HepG2 (cell line): ENCODE data around the gene SLC28A1. TPM values are rescaled to one million over a fixed set of nuclear protein-coding genes. Genes with fewer than 3 reads are reported as not detected.

Source experiments
- AHR ChIP-seq: IDR thresholded peaks from 2 replicates; pipeline ENCODE4 v1.6.1; 2018; ENCODE audit warnings: missing genetic modification reagents, missing compliant biosample characterization
- CREB1 ChIP-seq, 2 experiments: fragments of 450-650 bp in 1 of 2; IDR thresholded peaks; 2 replicates each; pipeline ENCODE4 v1.6.1; 2016 to 2017; ENCODE audit warnings: control low read depth in 1 of 2, mild to moderate bottlenecking in 1 of 2, missing compliant biosample characterization in 1 of 2, missing genetic modification characterization in 1 of 2
- ELF3 ChIP-seq: IDR thresholded peaks from 2 replicates; pipeline ENCODE4 v1.6.1; 2016; ENCODE audit warnings: missing genetic modification reagents, missing compliant biosample characterization
- FOXP4 ChIP-seq: sonication (generic); formaldehyde crosslinking; IDR thresholded peaks from 2 replicates; pipeline ENCODE4 v1.4.0; 2020; ENCODE audit warnings: missing genetic modification reagents
- GTF2F1 ChIP-seq: fragments of 150-350 bp; IDR thresholded peaks from 2 replicates; pipeline ENCODE4 v1.6.1; 2014; ENCODE audit warnings: low read length
- KDM6A ChIP-seq: IDR thresholded peaks from 2 replicates; pipeline ENCODE4 v1.6.1; 2016; ENCODE audit warnings: low read depth
- LRRFIP1 ChIP-seq: sonication (generic); formaldehyde crosslinking; conservative IDR thresholded peaks from 2 replicates; pipeline ENCODE4 v1.4.0; 2020; ENCODE audit warnings: missing genetic modification reagents
- MIER2 ChIP-seq: IDR thresholded peaks from 2 replicates; pipeline ENCODE4 v1.6.1; 2016; ENCODE audit warnings: missing biosample characterization, missing genetic modification reagents
- NBN ChIP-seq: fragments of 450-650 bp; conservative IDR thresholded peaks from 2 replicates; pipeline ENCODE4 v1.6.1; 2017
- NR2F6 ChIP-seq, 2 experiments: IDR thresholded peaks; 2 replicates each; pipeline ENCODE4 v1.6.1; 2016; ENCODE audit warnings: antibody characterized with exemption in 1 of 2, mild to moderate bottlenecking in 1 of 2
- PAX8 ChIP-seq: sonication (generic); formaldehyde crosslinking; IDR thresholded peaks from 2 replicates; pipeline ENCODE4 v1.8.0; 2022; ENCODE audit warnings: mild to moderate bottlenecking, missing genetic modification reagents, borderline replicate concordance
- PHF21A ChIP-seq: sonication (generic); formaldehyde crosslinking; IDR thresholded peaks from 2 replicates; pipeline ENCODE4 v1.5.0; 2020; ENCODE audit warnings: mild to moderate bottlenecking, missing genetic modification reagents
- SALL1 ChIP-seq: sonication (generic); formaldehyde crosslinking; IDR thresholded peaks from 2 replicates; pipeline ENCODE4 v1.8.0; 2022; ENCODE audit warnings: mild to moderate bottlenecking, missing genetic modification reagents
- SMARCC2 ChIP-seq: fragments of 450-650 bp; IDR thresholded peaks from 2 replicates; pipeline ENCODE4 v1.6.1; 2017; ENCODE audit warnings: antibody characterized with exemption, mild to moderate bottlenecking
- TCF7 ChIP-seq: sonication (generic); IDR thresholded peaks from 2 replicates; pipeline ENCODE4 v1.6.1; 2016; ENCODE audit warnings: antibody characterized with exemption, low read depth
- THYN1 ChIP-seq: sonication (generic); formaldehyde crosslinking; IDR thresholded peaks from 2 replicates; pipeline ENCODE4 v1.8.1; 2023; ENCODE audit warnings: low read depth, mild to moderate bottlenecking, moderate library complexity, missing genetic modification reagents, borderline replicate concordance
- TSC22D2 ChIP-seq: sonication (generic); formaldehyde crosslinking; IDR thresholded peaks from 2 replicates; pipeline ENCODE4 v1.5.1; 2020; ENCODE audit warnings: missing genetic modification reagents, mild to moderate bottlenecking, borderline replicate concordance
- ZBTB49 ChIP-seq: sonication (generic); formaldehyde crosslinking; IDR thresholded peaks from 2 replicates; pipeline ENCODE4 v1.4.0; 2020; ENCODE audit warnings: missing genetic modification reagents, borderline replicate concordance
- ZNF224 ChIP-seq: sonication (generic); formaldehyde crosslinking; IDR thresholded peaks from 2 replicates; pipeline ENCODE4 v1.5.0; 2020; ENCODE audit warnings: mild to moderate bottlenecking, missing genetic modification reagents
- ZNF331 ChIP-seq: sonication (generic); formaldehyde crosslinking; IDR thresholded peaks from 2 replicates; pipeline ENCODE4 v1.4.0; 2020; ENCODE audit warnings: missing genetic modification reagents
- ZNF337 ChIP-seq: sonication (generic); formaldehyde crosslinking; IDR thresholded peaks from 2 replicates; pipeline ENCODE4 v1.5.1; 2020; ENCODE audit warnings: missing genetic modification reagents, low read depth, mild to moderate bottlenecking, borderline replicate concordance
- ZNF430 ChIP-seq: sonication (generic); formaldehyde crosslinking; IDR thresholded peaks from 2 replicates; pipeline ENCODE4 v1.9.0; 2021; ENCODE audit warnings: mild to moderate bottlenecking, missing genetic modification reagents
- ZNF549 ChIP-seq: sonication (generic); formaldehyde crosslinking; IDR thresholded peaks from 2 replicates; pipeline ENCODE4 v1.5.0; 2020; ENCODE audit warnings: missing genetic modification reagents
- ZNF704 ChIP-seq: sonication (generic); formaldehyde crosslinking; IDR thresholded peaks from 2 replicates; pipeline ENCODE4 v1.8.1; 2023; ENCODE audit warnings: mild to moderate bottlenecking, inconsistent platforms, moderate library complexity, missing genetic modification reagents, borderline replicate concordance
- ZNF788 ChIP-seq: sonication (generic); formaldehyde crosslinking; IDR thresholded peaks from 2 replicates; pipeline ENCODE4 v1.5.0; 2020; ENCODE audit warnings: mild to moderate bottlenecking, missing genetic modification reagents, borderline replicate concordance
- polyA plus RNA-seq, 8 experiments: library from polyadenylated mRNA; depleted of rRNA in 3 of 8; stranded (reverse) in 7 of 8; unstranded in 1 of 8; fragments of >200 nt; fragmentation: Illumina TruSeq in 4 of 8; extraction: Trizol in 4 of 8; gene quantifications; 2 replicates each; pipeline versions ENCODE4 v1.2.1 to v1.2.3, GENCODE V29; 2011 to 2016; ENCODE audit warnings: low read depth in 4 of 8, missing spikeins in 1 of 8, mixed read lengths in 1 of 8; ENCODE audit not compliant: insufficient read depth in 1 of 8
- total RNA-seq, 5 experiments: library from RNA; depleted of rRNA; stranded (reverse); fragments of >200 nt; fragmentation: Illumina TruSeq; extraction: Trizol; gene quantifications; 2 replicates each; pipeline ENCODE4 v1.2.3, GENCODE V29; 2016; ENCODE audit warnings: low read depth in 1 of 5

Gene SLC28A1
- total and polyA plus RNA-seq, 2 of the 13 experiments (the other 11 are each of a cell fraction or from before 2014, with no cell fraction given): 0.31 to 5.8 TPM

- no peak for TF ChIP-seq AHR (CRISPR knock-in tag)
- no peak for TF ChIP-seq ZBTB49 (CRISPR knock-in tag)
- peak; percentile 44; the same call in 1 of the 2 replicates for TF ChIP-seq SALL1 (CRISPR knock-in tag)
- TF ChIP-seq FOXP4 (CRISPR knock-in tag): peak; percentile 51; the same call in 1 of the 2 replicates
- no peak for TF ChIP-seq TCF7
- TF ChIP-seq ZNF224 (CRISPR knock-in tag): no peak
- no peak for TF ChIP-seq TSC22D2 (CRISPR knock-in tag)
- no peak for TF ChIP-seq THYN1 (CRISPR knock-in tag)
- TF ChIP-seq ZNF549 (CRISPR knock-in tag): no peak
- no peak for TF ChIP-seq PAX8
- TF ChIP-seq ELF3 (CRISPR knock-in tag): peak; percentile 39
- no peak for TF ChIP-seq ZNF331
- no peak for TF ChIP-seq CREB1 (IDR thresholded peaks at IDR 0.05)
- TF ChIP-seq CREB1 (CRISPR knock-in tag; IDR thresholded peaks at IDR 0.05): no peak
- TF ChIP-seq ZNF337: no peak
- no peak for TF ChIP-seq MIER2 (CRISPR knock-in tag)
- 0 out of 2 replicates have a peak, but pooled peaks have one; percentile 32 for TF ChIP-seq ZNF788 (CRISPR knock-in tag)
- 0 out of 2 replicates have a peak, but pooled peaks have one; percentile 14 for TF ChIP-seq NR2F6 (IDR thresholded peaks at IDR 0.05)
- 0 out of 2 replicates have a peak, but pooled peaks have one; percentile 23 for TF ChIP-seq NR2F6 (CRISPR knock-in tag; IDR thresholded peaks at IDR 0.05)
- TF ChIP-seq LRRFIP1 (CRISPR knock-in tag): no peak
- TF ChIP-seq ZNF704 (CRISPR knock-in tag): no peak
- 0 out of 2 replicates have a peak, but pooled peaks have one; percentile 33 for TF ChIP-seq PHF21A
- no peak for TF ChIP-seq GTF2F1
- TF ChIP-seq NBN: no peak
- no peak for TF ChIP-seq ZNF430
- no peak for TF ChIP-seq SMARCC2
- no peak for TF ChIP-seq KDM6A
These were observed 24.1 kb downstream of the SLC28A1 start (continued) for GRCh38 chr15:84908564-84908963.
